HepG2 (cell line): Measurements from ENCODE around the gene OR1I1. TPM values are rescaled to one million over a fixed set of nuclear protein-coding genes. Genes with fewer than 3 reads are reported as not detected.
A peak's percentile ranks its signal among the peaks of the same experiment; 100 is the strongest.

Experiments used
- DR1 ChIP-seq: sonication (generic); formaldehyde crosslinking; IDR thresholded peaks from 2 replicates; pipeline ENCODE4 v1.8.0; 2021; ENCODE audit warnings: mild to moderate bottlenecking, missing genetic modification reagents, inconsistent platforms
- IRX3 ChIP-seq: sonication (generic); formaldehyde crosslinking; IDR thresholded peaks from 2 replicates; pipeline ENCODE4 v1.8.1; 2023; ENCODE audit warnings: mild to moderate bottlenecking, low read depth, missing genetic modification reagents, borderline replicate concordance
- MTA1 ChIP-seq: sonication (generic); formaldehyde crosslinking; IDR thresholded peaks from 2 replicates; pipeline ENCODE4 v1.4.0; 2020; ENCODE audit warnings: missing genetic modification reagents, mild to moderate bottlenecking, borderline replicate concordance
- SP4 ChIP-seq: sonication (generic); formaldehyde crosslinking; IDR thresholded peaks from 2 replicates; pipeline ENCODE4 v1.8.1; 2023; ENCODE audit warnings: mild to moderate bottlenecking, missing genetic modification reagents
- ZFP36L1 ChIP-seq: sonication (generic); formaldehyde crosslinking; IDR thresholded peaks from 2 replicates; pipeline ENCODE4 v1.8.0; 2022; ENCODE audit warnings: mild to moderate bottlenecking, missing genetic modification reagents, moderate library complexity
- ZKSCAN8 ChIP-seq: IDR thresholded peaks from 2 replicates; pipeline ENCODE4 v1.6.1; 2016; ENCODE audit warnings: borderline replicate concordance, missing genetic modification reagents, missing compliant biosample characterization
- ZNF207 ChIP-seq: fragments of 450-650 bp; IDR thresholded peaks from 2 replicates; pipeline ENCODE4 v1.6.1; 2016; ENCODE audit warnings: antibody characterized with exemption, borderline replicate concordance
- polyA plus RNA-seq, 8 experiments: library from polyadenylated mRNA; depleted of rRNA in 3 of 8; stranded (reverse) in 7 of 8; unstranded in 1 of 8; fragments of >200 nt; fragmentation: Illumina TruSeq in 4 of 8; extraction: Trizol in 4 of 8; gene quantifications; 2 replicates each; pipeline versions ENCODE4 v1.2.1 to v1.2.3, GENCODE V29; 2011 to 2016; ENCODE audit warnings: low read depth in 4 of 8, missing spikeins in 1 of 8, mixed read lengths in 1 of 8; ENCODE audit not compliant: insufficient read depth in 1 of 8
- total RNA-seq, 5 experiments: library from RNA; depleted of rRNA; stranded (reverse); fragments of >200 nt; fragmentation: Illumina TruSeq; extraction: Trizol; gene quantifications; 2 replicates each; pipeline ENCODE4 v1.2.3, GENCODE V29; 2016; ENCODE audit warnings: low read depth in 1 of 5
- TF ChIP-seq, protein P1 (sequence below): sonication (generic); formaldehyde crosslinking; conservative IDR thresholded peaks from 2 replicates; pipeline ENCODE4 v1.5.0; 2020; ENCODE audit warnings: missing genetic modification reagents
- TF ChIP-seq, protein P2 (sequence below): IDR thresholded peaks from 2 replicates; pipeline ENCODE4 v1.6.1; 2012; ENCODE audit warnings: inconsistent platforms
- TF ChIP-seq, protein P3 (sequence below): IDR thresholded peaks from 2 replicates; pipeline ENCODE4 v1.6.1; 2012; ENCODE audit warnings: low read depth, low read length, improper control_type of control experiment
- TF ChIP-seq, protein P4 (sequence below): sonication (generic); formaldehyde crosslinking; IDR thresholded peaks from 2 replicates; pipeline ENCODE4 v1.4.0; 2020; ENCODE audit warnings: low read depth, mild to moderate bottlenecking, missing genetic modification reagents
- TF ChIP-seq, protein P5 (sequence below), 2 experiments: sonication (generic) in 1 of 2; formaldehyde crosslinking in 1 of 2; IDR thresholded peaks; 2 replicates each; pipeline versions ENCODE4 v1.4.0 to v1.6.1; 2016 to 2020; ENCODE audit warnings: borderline replicate concordance in 1 of 2, low read depth in 1 of 2, mild to moderate bottlenecking in 1 of 2, missing genetic modification reagents in 1 of 2
- TF ChIP-seq, protein P6 (sequence below): sonication (generic); formaldehyde crosslinking; IDR thresholded peaks from 2 replicates; pipeline ENCODE4 v1.4.0; 2020; ENCODE audit warnings: missing genetic modification reagents

The OR1I1 gene
- total and polyA plus RNA-seq, 2 of the 13 experiments (the other 11 are each of a cell fraction or from before 2014, with no cell fraction given), result not detected

DNA sequence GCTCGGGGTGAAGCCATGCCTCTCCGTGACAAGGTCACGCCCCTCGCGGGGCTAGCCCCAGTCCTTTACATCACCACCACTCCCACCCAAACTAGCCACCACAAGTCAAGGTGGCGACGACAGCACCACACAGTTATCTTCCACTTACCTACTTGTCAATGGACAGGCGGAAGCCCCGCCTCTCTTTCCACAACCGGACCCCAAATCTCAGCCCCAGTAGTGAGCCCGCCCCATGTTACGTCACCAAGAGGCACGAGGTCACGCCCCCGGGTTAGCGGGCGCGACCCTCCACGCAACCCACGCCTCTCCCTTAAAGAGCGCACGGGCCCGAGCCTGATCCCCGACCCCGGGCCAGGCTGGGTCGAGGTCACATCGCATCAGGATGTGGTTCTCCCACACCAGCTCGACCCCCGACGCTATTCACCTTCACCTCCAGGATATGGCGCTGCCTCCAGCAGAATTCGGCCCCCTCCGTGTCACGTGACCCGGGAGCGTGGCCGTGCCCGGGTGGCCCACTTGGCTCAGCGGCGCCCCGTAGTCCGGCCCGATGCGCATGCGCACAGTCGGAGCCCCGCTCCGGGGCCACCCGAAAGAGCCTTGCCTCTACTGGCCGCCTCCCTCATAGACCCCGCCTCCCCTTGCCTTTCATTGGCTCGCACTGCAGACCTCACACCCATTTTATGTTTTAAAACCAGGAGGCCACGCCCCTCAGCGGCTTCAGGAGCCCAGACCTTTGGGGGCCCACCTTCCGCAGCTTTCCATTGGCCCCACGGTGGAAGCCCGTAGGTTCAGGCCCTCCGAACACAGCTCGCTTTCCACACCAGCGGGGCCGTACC lies 43.4 kb downstream of the OR1I1 start (continued):
- TF ChIP-seq, protein P1, sequence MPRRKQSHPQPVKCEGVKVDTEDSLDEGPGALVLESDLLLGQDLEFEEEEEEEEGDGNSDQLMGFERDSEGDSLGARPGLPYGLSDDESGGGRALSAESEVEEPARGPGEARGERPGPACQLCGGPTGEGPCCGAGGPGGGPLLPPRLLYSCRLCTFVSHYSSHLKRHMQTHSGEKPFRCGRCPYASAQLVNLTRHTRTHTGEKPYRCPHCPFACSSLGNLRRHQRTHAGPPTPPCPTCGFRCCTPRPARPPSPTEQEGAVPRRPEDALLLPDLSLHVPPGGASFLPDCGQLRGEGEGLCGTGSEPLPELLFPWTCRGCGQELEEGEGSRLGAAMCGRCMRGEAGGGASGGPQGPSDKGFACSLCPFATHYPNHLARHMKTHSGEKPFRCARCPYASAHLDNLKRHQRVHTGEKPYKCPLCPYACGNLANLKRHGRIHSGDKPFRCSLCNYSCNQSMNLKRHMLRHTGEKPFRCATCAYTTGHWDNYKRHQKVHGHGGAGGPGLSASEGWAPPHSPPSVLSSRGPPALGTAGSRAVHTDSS, result no peak
- TF ChIP-seq, protein P2, sequence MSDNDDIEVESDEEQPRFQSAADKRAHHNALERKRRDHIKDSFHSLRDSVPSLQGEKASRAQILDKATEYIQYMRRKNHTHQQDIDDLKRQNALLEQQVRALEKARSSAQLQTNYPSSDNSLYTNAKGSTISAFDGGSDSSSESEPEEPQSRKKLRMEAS, result peak; percentile 84; the same call in 1 of the 2 replicates
- TF ChIP-seq SP4 (CRISPR knock-in tag) (peak; percentile 88), IRX3 (CRISPR knock-in tag) (no peak; the same call in 1 of the 2 replicates), ZFP36L1 (CRISPR knock-in tag) (0 out of 2 replicates have a peak, but pooled peaks have one; percentile 46), DR1 (CRISPR knock-in tag) (peak; percentile 29; the same call in 1 of the 2 replicates), ZKSCAN8 (CRISPR knock-in tag) (peak; percentile 9; the same call in 1 of the 2 replicates), MTA1 (CRISPR knock-in tag) (peak; percentile 68; the same call in 1 of the 2 replicates), ZNF207 (peak; percentile 98; the same call in 1 of the 2 replicates)
- TF ChIP-seq, protein P3, sequence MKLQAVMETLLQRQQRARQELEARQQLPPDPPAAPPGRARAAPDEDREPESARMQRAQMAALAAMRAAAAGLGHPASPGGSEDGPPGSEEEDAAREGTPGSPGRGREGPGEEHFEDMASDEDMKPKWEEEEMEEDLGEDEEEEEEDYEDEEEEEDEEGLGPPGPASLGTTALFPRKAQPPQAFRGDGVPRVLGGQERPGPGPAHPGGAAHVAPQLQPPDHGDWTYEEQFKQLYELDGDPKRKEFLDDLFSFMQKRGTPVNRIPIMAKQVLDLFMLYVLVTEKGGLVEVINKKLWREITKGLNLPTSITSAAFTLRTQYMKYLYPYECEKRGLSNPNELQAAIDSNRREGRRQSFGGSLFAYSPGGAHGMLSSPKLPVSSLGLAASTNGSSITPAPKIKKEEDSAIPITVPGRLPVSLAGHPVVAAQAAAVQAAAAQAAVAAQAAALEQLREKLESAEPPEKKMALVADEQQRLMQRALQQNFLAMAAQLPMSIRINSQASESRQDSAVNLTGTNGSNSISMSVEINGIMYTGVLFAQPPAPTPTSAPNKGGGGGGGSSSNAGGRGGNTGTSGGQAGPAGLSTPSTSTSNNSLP, result 0 out of 2 replicates have a peak, but pooled peaks have one; percentile 4
- TF ChIP-seq, protein P4, sequence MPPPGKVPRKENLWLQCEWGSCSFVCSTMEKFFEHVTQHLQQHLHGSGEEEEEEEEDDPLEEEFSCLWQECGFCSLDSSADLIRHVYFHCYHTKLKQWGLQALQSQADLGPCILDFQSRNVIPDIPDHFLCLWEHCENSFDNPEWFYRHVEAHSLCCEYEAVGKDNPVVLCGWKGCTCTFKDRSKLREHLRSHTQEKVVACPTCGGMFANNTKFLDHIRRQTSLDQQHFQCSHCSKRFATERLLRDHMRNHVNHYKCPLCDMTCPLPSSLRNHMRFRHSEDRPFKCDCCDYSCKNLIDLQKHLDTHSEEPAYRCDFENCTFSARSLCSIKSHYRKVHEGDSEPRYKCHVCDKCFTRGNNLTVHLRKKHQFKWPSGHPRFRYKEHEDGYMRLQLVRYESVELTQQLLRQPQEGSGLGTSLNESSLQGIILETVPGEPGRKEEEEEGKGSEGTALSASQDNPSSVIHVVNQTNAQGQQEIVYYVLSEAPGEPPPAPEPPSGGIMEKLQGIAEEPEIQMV (CRISPR knock-in tag), result 0 out of 2 replicates have a peak, but pooled peaks have one; percentile 26
- TF ChIP-seq, protein P5, sequence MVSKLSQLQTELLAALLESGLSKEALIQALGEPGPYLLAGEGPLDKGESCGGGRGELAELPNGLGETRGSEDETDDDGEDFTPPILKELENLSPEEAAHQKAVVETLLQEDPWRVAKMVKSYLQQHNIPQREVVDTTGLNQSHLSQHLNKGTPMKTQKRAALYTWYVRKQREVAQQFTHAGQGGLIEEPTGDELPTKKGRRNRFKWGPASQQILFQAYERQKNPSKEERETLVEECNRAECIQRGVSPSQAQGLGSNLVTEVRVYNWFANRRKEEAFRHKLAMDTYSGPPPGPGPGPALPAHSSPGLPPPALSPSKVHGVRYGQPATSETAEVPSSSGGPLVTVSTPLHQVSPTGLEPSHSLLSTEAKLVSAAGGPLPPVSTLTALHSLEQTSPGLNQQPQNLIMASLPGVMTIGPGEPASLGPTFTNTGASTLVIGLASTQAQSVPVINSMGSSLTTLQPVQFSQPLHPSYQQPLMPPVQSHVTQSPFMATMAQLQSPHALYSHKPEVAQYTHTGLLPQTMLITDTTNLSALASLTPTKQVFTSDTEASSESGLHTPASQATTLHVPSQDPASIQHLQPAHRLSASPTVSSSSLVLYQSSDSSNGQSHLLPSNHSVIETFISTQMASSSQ (IDR thresholded peaks at IDR 0.05; ENCODE audit: low read depth), result no peak
- TF ChIP-seq, protein P5 (CRISPR knock-in tag; IDR thresholded peaks at IDR 0.05; ENCODE audit: borderline replicate concordance), result no peak
- TF ChIP-seq, protein P6, sequence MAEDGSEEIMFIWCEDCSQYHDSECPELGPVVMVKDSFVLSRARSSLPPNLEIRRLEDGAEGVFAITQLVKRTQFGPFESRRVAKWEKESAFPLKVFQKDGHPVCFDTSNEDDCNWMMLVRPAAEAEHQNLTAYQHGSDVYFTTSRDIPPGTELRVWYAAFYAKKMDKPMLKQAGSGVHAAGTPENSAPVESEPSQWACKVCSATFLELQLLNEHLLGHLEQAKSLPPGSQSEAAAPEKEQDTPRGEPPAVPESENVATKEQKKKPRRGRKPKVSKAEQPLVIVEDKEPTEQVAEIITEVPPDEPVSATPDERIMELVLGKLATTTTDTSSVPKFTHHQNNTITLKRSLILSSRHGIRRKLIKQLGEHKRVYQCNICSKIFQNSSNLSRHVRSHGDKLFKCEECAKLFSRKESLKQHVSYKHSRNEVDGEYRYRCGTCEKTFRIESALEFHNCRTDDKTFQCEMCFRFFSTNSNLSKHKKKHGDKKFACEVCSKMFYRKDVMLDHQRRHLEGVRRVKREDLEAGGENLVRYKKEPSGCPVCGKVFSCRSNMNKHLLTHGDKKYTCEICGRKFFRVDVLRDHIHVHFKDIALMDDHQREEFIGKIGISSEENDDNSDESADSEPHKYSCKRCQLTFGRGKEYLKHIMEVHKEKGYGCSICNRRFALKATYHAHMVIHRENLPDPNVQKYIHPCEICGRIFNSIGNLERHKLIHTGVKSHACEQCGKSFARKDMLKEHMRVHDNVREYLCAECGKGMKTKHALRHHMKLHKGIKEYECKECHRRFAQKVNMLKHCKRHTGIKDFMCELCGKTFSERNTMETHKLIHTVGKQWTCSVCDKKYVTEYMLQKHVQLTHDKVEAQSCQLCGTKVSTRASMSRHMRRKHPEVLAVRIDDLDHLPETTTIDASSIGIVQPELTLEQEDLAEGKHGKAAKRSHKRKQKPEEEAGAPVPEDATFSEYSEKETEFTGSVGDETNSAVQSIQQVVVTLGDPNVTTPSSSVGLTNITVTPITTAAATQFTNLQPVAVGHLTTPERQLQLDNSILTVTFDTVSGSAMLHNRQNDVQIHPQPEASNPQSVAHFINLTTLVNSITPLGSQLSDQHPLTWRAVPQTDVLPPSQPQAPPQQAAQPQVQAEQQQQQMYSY, result 0 out of 2 replicates have a peak, but pooled peaks have one; percentile 33
